Erythroblast (primary cell): Measurements from ENCODE around the gene SELENOP.

Experiments used
- GATA1 ChIP-seq: IDR thresholded peaks from 2 replicates; pipeline ENCODE4 v1.6.1; 2011; ENCODE audit warnings: low read depth, mild to moderate bottlenecking, control low read depth, low read length, moderate library complexity
- POLR2A ChIP-seq: IDR thresholded peaks from 2 replicates; pipeline ENCODE4 v1.6.1; 2011; ENCODE audit warnings: mild to moderate bottlenecking, low read length

- TF ChIP-seq POLR2A (no peak), GATA1 (no peak)
Measured at GRCh38 chr5:42804717-42805339, 6.9 kb downstream of the SELENOP start.
